Calu3 (cell line): Measurements from ENCODE around the gene SH3PXD2B. TPM values are rescaled to one million over a fixed set of nuclear protein-coding genes. Genes with fewer than 3 reads are reported as not detected.

Source experiments
- BruUV-seq: library from RNA; stranded (reverse); fragments of 400-500 nt; replicated peaks from 2 replicates; lab custom pipeline; 2021; lab: Mats Ljungman, UMichigan
- CTCF ChIA-PET: fragments of 300-600 bp; sonication (Branson Sonifier 250); formaldehyde crosslinking; loops from one replicate; lab custom pipeline; 2022; ENCODE audit warnings: antibody characterized with exemption; lab: Charles Lee
- DNase-seq: peaks from one replicate; pipeline ENCODE4 v3.0.0; 2022
- H3K27ac Mint-ChIP-seq: one replicate; pipeline ENCODE4 v1.8.0; 2022; ENCODE audit warnings: mixed read lengths; ENCODE audit not compliant: unreplicated experiment
- H3K27me3 Mint-ChIP-seq: one replicate; pipeline ENCODE4 v1.8.0; 2022; ENCODE audit warnings: mixed read lengths; ENCODE audit not compliant: unreplicated experiment
- H3K36me3 Mint-ChIP-seq: one replicate; pipeline ENCODE4 v1.8.0; 2022; ENCODE audit warnings: mild to moderate bottlenecking, moderate library complexity, mixed read lengths; ENCODE audit not compliant: insufficient read depth, unreplicated experiment
- H3K4me1 Mint-ChIP-seq: one replicate; pipeline ENCODE4 v1.8.0; 2022; ENCODE audit warnings: mild to moderate bottlenecking, low read depth, mixed read lengths; ENCODE audit not compliant: unreplicated experiment
- H3K4me3 Mint-ChIP-seq: one replicate; pipeline ENCODE4 v1.8.0; 2022; ENCODE audit warnings: mild to moderate bottlenecking, low read depth, moderate library complexity, mixed read lengths; ENCODE audit not compliant: unreplicated experiment
- H3K9me3 Mint-ChIP-seq: one replicate; pipeline ENCODE4 v1.8.0; 2022; ENCODE audit warnings: low read depth, mixed read lengths; ENCODE audit not compliant: unreplicated experiment
- intact Hi-C: fragments of 100-400 bp; cut with micrococcal nuclease; formaldehyde crosslinking; loops from one replicate; pipeline ENCODE4 v1.10.0; 2022; ENCODE audit not compliant: unreplicated experiment
- total RNA-seq: library from RNA; stranded (reverse); gene quantifications from 2 replicates; pipeline ENCODE4 v1.2.3, GENCODE V29; 2022
- TF ChIP-seq, protein P1 (sequence below): fragments of 200-600 bp; IDR thresholded peaks from one replicate; pipeline ENCODE4 v1.8.0; 2022; ENCODE audit warnings: antibody characterized with exemption; ENCODE audit not compliant: unreplicated experiment

Gene SH3PXD2B
- total RNA-seq, 1 experiment from 2014 or later, result 25.6 TPM

DNA sequence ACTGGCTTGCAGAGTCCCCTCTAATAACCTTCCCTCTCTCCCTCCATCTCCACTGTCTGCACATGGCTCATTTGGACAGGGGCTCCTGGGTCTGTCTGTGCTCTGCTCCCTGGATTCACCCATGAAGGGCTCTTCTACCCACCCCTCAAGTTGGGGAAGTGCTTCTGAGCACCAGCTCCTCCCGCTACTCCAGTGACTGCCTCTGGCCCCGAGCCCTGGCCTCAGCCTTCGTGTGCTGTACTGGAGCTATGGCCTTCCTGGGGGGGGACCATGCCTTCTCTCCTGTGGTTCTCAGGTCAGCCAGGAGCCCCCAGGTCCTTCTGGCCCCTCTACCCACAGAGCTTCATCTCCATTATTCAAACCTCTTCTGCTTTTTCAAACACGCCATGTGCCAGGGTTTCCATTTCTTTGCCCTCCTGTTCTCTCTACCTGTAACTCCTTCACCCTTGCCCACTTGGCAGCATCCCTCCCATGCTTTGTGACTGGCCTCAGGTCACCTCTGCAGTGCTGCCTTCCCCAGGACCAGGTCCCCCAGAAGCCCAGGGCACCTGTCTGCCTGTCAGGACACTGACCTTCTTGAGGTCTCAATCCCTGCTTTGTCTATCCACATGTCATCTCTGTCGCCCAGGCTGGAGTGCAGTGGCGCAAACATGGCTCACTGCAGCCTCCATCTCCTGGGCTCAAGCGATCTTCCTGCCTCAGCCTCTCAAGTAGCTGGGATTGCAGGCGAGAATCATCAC lies 9.5 kb downstream of the SH3PXD2B start:
- no peaks in the 10 kb centered on the region for H3K9me3 Mint-ChIP-seq
- BruUV-seq, result no TSS peak
- peak overlapping the region; percentile 18 for H3K27ac Mint-ChIP-seq
- H3K4me3 Mint-ChIP-seq, result no peak overlapping the region
- CTCF ChIA-PET, result interaction anchor here (0.9 to 1.4 kb wide), 2 partner anchors 8 to 16 kb away, joined by 4 to 7 read pairs; no protein-coding TSS in a partner anchor
- intact Hi-C loops, result no loop called here
- no peaks in the 10 kb centered on the region for H3K27me3 Mint-ChIP-seq
- peaks cover 24% of the 10 kb centered on the region for H3K4me1 Mint-ChIP-seq
- DNase-seq, result no peak
- H3K36me3 Mint-ChIP-seq, result no peaks in the 10 kb centered on the region
- TF ChIP-seq, protein P1, sequence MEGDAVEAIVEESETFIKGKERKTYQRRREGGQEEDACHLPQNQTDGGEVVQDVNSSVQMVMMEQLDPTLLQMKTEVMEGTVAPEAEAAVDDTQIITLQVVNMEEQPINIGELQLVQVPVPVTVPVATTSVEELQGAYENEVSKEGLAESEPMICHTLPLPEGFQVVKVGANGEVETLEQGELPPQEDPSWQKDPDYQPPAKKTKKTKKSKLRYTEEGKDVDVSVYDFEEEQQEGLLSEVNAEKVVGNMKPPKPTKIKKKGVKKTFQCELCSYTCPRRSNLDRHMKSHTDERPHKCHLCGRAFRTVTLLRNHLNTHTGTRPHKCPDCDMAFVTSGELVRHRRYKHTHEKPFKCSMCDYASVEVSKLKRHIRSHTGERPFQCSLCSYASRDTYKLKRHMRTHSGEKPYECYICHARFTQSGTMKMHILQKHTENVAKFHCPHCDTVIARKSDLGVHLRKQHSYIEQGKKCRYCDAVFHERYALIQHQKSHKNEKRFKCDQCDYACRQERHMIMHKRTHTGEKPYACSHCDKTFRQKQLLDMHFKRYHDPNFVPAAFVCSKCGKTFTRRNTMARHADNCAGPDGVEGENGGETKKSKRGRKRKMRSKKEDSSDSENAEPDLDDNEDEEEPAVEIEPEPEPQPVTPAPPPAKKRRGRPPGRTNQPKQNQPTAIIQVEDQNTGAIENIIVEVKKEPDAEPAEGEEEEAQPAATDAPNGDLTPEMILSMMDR, result no peak

DNA sequence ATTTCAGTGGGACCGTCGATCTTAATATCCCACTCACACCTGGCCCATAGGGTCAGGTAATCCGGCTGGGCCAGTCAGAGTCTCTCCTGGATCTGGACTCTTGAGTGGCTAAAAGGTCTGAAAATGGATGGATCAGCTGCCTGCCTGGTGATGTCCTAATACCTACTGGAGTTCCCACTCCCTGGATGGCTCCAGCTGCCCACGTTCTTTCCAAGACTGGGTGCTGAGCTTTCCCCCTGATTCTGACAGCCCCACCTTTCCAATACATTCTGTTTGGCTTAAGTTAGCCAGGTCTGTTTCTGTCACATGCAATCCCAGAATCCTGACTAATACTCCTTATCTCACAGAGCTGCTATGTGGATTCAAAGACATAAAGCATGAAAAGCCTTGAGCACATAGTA lies 10.2 kb downstream of the SH3PXD2B start:
- intact Hi-C loops, result no loop called here
- no TSS peak for BruUV-seq
- H3K36me3 Mint-ChIP-seq, result no peaks in the 10 kb centered on the region
- H3K27ac Mint-ChIP-seq, result peak overlapping the region; percentile 18
- no peak for DNase-seq
- no peak overlapping the region for H3K4me3 Mint-ChIP-seq
- peaks cover 24% of the 10 kb centered on the region for H3K4me1 Mint-ChIP-seq
- no peaks in the 10 kb centered on the region for H3K9me3 Mint-ChIP-seq
- CTCF ChIA-PET, result interaction anchor here (0.9 to 1.4 kb wide), 3 partner anchors 9 to 17 kb away, joined by 3 to 7 read pairs (median 4); partner anchors contain the start of gene SH3PXD2B
- H3K27me3 Mint-ChIP-seq, result no peaks in the 10 kb centered on the region
- TF ChIP-seq, protein P1, result no peak

DNA sequence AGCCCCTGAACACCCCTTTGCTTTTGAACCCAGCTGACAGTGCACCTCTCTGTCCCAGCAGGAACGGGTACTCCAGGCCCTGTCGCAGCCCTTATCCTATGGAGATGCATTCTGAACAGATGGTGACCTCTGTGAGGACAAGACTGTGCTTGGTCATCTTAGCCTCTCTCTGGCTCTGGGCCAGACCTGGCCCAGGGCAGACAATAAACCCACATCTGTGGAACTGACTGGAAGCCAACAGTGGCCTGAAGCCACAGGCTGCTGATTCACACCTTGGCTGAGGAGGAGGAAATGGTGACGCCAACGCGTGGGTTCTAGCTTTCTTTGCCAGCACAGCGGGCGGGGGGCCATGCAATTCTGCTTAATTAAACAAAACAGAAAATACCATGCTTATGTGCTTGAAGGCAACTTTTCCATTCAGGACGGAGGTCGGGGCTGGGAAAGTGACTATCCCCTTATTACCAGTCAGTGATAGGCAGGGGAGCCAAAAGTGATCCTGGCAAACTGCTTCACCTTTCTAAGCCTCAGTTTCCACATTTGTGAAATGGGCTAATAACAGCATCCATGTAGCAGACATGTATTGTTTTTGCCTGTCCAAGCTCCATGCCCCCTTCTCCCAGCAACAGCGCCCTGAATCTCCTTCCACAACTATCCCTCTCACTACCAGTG lies 10.8 kb downstream of the SH3PXD2B start:
- H3K36me3 Mint-ChIP-seq, result no peaks in the 10 kb centered on the region
- TF ChIP-seq, protein P1, result no peak
- DNase-seq, result peak; percentile 60
- CTCF ChIA-PET, result interaction anchor here (0.9 to 1.4 kb wide), 3 partner anchors 8 to 11 kb away, joined by 3 to 7 read pairs (median 5); partner anchors contain the start of gene SH3PXD2B
- no peak overlapping the region for H3K27ac Mint-ChIP-seq
- BruUV-seq, result no TSS peak
- H3K4me3 Mint-ChIP-seq, result no peak overlapping the region
- H3K4me1 Mint-ChIP-seq, result peaks cover 24% of the 10 kb centered on the region
- no peaks in the 10 kb centered on the region for H3K9me3 Mint-ChIP-seq
- H3K27me3 Mint-ChIP-seq, result no peaks in the 10 kb centered on the region
- intact Hi-C loops, result no loop called here

DNA sequence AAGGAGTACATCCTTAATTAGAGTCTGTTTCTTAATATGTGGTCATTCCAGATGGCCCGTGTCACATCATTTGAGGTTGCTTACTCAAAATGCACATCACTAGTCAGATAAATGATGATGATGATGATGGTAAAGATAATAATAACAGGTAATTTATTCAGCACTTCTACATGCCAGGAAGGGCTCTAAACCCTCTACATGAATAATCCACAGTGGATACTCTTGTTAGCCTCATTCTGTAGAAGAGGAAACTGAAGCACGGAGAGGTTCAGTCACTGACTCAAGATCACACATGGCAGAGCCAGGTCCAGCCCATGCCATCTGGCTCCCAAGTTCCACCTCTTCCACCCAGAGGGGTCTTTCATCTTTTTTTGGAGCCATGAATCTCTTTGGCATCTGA lies 11.7 kb downstream of the SH3PXD2B start:
- H3K27ac Mint-ChIP-seq, result no peak overlapping the region
- peaks cover 33% of the 10 kb centered on the region for H3K4me1 Mint-ChIP-seq
- no peaks in the 10 kb centered on the region for H3K9me3 Mint-ChIP-seq
- H3K4me3 Mint-ChIP-seq, result no peak overlapping the region
- intact Hi-C loops, result no loop called here
- peaks cover 8% of the 10 kb centered on the region for H3K36me3 Mint-ChIP-seq
- no peaks in the 10 kb centered on the region for H3K27me3 Mint-ChIP-seq
- TF ChIP-seq, protein P1, result no peak
- CTCF ChIA-PET, result interaction anchor here (1.4 kb wide), 1 partner anchor 9 kb away, joined by 5 read pairs; no protein-coding TSS in a partner anchor
- no TSS peak for BruUV-seq
- DNase-seq, result no peak
